HG02884 (cell line): ENCODE results near the gene CRHR2.
"Not testable (repeated sequence)": the region's sequence is repeated elsewhere in the genome, so short reads cannot be mapped to it uniquely, and the experiment has no call there.

ENCODE experiments used
- ATAC-seq: cut with Tn5 transposase; IDR thresholded peaks from one replicate; pipeline ENCODE4 v1.9.1; 2021; ENCODE audit warnings: mild to moderate bottlenecking, moderate library complexity; ENCODE audit not compliant: unreplicated experiment

CRHR2 gene

GRCh38 chr7:30656006-30656957 lies 26.0 kb downstream of the CRHR2 start:
- no peak for ATAC-seq

GRCh38 chr7:30655096-30655970 lies 26.9 kb downstream of the CRHR2 start:
- no peak for ATAC-seq

- ATAC-seq, result no peak
These were observed 27.8 kb downstream of the CRHR2 start for GRCh38 chr7:30654296-30655090.

- ATAC-seq, result no peak
These were observed 29.3 kb downstream of the CRHR2 start for GRCh38 chr7:30652698-30653641.

GRCh38 chr7:30652132-30652531 lies 30.1 kb downstream of the CRHR2 start:
- no peak for ATAC-seq

GRCh38 chr7:30650421-30650808 lies 31.8 kb downstream of the CRHR2 start:
- ATAC-seq, result no peak

- no peak for ATAC-seq
These were observed 32.4 kb downstream of the CRHR2 start for GRCh38 chr7:30649717-30650420.

GRCh38 chr7:30648744-30649540 lies 33.3 kb downstream of the CRHR2 start:
- ATAC-seq, result no peak

- no peak for ATAC-seq
These were observed 34.5 kb downstream of the CRHR2 start for GRCh38 chr7:30647589-30648364.

GRCh38 chr7:30646154-30646553 lies 36.1 kb downstream of the CRHR2 start:
- ATAC-seq, result no peak

GRCh38 chr7:30645661-30646060 lies 36.6 kb downstream of the CRHR2 start:
- ATAC-seq, result no peak

GRCh38 chr7:30644286-30644955 lies 37.8 kb downstream of the CRHR2 start:
- ATAC-seq, result no peak

- ATAC-seq, result no peak
These were observed 39.5 kb downstream of the CRHR2 start for GRCh38 chr7:30642789-30643188.

- ATAC-seq, result not testable (repeated sequence)
These were observed 39.9 kb downstream of the CRHR2 start for GRCh38 chr7:30642322-30642721.

- no peak for ATAC-seq
These were observed 46.5 kb downstream of the CRHR2 start for GRCh38 chr7:30635798-30636197.

- ATAC-seq, result no peak
These were observed 47.5 kb downstream of the CRHR2 start for GRCh38 chr7:30634634-30635201.

- peak; percentile 48 for ATAC-seq
These were observed 48.0 kb downstream of the CRHR2 start for GRCh38 chr7:30634193-30634626.
